ENCODE measurements around the gene STAC2.
A peak's percentile ranks its signal among the peaks of the same experiment; 100 is the strongest.
"Not testable (repeated sequence)": the region's sequence is repeated elsewhere in the genome, so short reads cannot be mapped to it uniquely, and the experiment has no call there.

The STAC2 gene

DNA sequence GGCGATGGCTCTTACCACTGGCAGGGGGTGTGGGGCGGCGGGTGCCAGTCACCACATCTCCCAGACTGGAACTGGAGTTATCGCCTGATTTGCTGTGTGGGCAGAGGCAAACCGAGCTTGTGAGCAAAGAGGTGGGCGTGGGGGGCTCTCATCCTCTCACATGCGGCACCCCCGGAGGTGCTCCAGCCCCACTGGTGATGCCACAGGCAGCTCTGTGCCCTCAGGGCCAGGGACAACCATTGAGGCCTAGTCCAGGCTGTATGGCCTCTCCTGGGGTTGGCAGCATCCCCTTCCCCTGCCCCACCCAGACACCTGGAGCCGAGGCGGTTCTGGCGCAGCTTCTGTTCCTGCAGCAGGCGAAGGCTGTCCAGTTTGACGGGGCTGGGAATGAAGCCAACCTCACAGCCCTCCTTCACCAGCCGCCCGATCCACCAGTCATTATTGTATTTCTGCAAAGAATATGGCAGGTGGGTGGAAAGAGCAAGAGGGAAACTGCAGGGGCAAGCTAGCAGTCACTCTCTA, 39.2 kb downstream of the STAC2 start:
- no peak for DNase-seq

- no peak for DNase-seq
These were observed 42.0 kb downstream of the STAC2 start for GRCh38 chr17:39183720-39184119.

GRCh38 chr17:39183045-39183444, 42.7 kb downstream of the STAC2 start:
- no peak for DNase-seq

DNA sequence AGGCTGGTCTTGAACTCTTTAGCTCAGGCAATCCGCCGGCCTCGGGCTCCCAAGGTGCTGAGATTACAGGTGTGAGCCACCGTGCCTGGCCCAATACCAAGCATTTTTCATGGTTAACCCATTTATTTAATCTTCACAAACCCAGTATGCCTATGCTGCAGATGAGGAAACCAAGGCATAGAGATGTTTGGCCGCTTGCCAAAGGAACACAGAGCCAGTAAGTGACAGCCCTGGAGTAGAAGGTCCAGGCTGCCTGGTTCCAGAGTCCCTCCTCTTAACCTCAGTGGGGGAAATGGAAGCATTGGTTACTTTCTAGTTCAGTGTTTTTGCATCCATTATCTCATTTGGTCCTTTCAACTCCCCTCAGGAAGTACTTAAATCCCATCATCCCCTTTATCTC, 44.4 kb downstream of the STAC2 start:
- no peak for DNase-seq

DNA sequence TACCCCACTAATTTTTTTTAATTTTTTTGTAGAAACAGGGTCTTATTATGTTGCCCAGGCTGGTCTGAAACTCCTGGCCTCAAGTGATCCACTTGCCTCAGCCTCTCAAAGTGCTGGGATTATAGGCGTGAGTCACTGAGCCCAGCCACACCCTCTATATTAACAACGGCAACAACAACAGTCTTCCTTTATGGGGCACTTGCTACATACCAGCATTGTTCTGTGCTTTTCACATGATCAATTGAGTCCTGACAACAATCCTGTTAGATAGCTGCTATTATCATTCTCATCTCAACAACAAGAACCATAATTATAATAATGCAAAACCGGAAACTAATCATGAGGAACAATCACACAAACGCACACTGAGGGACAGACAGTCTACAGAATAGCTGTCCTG, 47.2 kb downstream of the STAC2 start:
- DNase-seq = no peak

- DNase-seq = peak; percentile 18
These were observed 48.5 kb downstream of the STAC2 start for GRCh38 chr17:39177256-39177655.

GRCh38 chr17:39175695-39176093, 50.1 kb downstream of the STAC2 start:
- DNase-seq = no peak

DNA sequence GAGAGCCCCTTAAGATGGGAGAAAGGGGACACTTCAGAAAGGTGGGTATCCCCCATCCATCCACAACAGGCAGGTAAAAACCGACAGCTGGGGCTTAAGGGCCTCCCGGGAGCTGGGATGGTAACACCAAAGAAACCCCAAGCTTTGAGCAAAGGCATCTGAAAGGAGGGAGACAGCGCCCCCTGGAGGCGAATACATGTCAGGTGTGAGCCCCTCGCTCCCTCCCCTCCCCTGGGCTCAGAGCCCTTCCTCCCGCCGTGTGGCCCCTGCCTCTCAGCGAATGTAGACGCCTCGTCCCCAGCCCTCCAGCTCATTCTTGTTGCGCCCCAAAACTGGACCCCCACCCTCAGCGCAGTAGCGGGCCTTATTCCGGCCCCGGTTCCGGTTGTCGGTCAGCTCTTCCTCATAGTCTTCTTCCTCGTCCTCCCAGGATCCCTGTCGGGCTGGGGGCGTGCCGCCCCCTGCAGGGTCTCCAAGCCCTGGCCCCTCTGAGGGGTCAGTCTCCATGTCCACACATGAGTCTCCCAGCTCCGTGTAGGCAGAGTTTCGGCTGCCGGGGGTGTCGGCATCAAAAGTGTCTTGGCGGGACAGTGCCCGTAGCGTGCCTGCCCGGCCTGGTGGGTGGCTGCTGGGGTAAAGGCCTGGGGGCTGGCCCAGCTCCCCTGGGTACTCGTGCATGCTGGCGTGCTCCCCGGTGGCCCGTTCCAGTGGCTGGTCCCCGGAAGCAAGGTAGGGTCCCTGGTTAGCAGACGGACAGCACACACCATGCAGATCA, 50.6 kb downstream of the STAC2 start:
- DNase-seq = peak; percentile 64

DNA sequence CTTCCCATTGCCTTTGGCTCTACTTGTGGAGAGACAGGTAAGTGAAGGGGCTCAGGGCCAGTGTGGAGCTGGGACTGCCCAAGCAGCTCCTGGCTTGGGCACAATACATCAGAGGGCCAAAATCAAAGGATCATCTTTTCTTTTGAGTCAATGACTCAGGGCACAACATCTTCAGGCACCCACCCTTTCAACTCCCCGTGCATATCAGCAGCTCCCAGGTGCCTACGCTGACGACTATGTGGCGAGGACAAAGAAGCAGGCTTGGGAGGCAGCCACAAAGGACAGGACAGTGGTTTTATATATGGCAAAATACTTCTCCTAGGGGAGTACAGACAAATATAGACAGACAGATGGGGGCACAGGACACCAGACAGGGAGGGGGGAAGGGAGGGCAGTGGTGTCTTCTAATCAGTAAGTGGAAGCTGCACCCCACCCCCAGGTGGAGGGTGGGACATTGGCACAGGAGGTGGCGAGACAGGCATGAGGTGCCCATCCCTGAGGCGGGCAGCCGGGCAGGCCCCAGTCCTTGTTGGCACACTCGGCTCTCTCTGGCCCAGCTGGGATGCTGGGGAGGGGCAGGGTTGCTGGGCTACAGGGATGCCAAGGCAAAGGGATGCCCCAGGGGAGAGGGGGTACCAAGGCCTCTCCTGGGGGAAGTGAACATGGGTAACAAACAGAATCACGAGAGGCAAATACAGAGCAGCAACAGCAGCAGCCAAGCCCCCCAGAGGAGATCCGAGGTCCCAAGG, 52.0 kb downstream of the STAC2 start:
- DNase-seq = no peak

DNA sequence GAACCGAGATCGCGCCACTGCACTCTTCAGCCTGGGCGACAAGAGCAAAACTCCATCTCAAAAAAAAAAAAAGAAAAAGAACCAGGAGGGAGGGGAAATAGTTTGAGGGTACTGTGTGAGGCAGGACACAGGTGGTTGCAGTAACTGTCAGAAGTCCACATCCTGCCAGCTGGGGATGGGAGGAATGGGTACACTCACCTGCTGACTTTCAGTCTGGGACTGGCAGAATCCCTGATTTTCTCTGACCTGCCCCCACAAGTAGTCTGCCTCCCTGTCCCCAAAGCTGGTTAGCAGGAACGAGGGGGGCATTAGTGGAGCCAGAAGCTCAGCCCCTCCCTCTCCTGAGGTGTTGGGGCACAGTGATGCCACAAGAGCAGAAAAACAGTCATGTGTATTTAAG, 52.7 kb downstream of the STAC2 start:
- no peak for DNase-seq

GRCh38 chr17:39171933-39172332, 53.8 kb downstream of the STAC2 start:
- DNase-seq = no peak

DNA sequence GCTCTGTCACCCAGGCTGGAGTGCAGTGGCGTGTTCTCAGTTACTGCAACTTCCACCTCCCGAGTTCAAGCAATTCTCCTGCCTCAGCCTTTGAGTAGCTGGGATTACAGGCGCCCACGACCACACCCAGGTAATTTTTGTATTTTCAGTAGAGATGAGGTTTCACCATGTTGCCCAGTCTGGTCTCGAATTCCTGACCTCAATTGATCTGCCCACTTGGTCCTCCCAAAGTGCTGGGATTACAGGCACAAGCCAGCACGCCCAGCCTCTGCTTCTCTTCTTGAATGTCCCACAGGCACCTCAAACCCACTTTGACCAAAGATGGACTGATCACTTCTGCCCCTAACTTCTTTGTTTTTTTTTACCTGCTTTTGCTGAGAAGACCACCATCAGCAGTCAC, 55.2 kb downstream of the STAC2 start:
- no peak for DNase-seq

- no peak for DNase-seq
These were observed 55.6 kb downstream of the STAC2 start for GRCh38 chr17:39170109-39170508.

GRCh38 chr17:39169518-39169917, 56.2 kb downstream of the STAC2 start:
- DNase-seq = no peak

DNA sequence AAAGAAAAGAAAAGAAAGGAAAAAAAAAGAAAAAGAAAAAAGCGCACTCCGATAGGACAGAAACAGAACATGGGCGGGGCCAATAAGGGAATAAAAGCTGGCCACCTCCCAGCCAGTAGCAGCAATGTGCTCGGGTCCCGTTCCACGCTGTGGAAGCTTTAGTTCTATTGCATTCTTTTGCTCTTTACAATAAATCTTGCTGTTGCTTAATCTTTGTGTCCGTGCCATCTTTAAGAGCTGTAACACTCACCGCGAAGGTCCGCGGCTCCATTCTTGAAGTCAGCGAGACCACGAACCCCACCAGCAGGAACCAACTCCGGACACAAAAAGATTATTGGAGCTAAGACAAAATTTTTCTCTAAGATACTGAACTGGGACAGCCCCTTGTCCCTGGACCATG, 56.6 kb downstream of the STAC2 start:
- DNase-seq = no peak

DNA sequence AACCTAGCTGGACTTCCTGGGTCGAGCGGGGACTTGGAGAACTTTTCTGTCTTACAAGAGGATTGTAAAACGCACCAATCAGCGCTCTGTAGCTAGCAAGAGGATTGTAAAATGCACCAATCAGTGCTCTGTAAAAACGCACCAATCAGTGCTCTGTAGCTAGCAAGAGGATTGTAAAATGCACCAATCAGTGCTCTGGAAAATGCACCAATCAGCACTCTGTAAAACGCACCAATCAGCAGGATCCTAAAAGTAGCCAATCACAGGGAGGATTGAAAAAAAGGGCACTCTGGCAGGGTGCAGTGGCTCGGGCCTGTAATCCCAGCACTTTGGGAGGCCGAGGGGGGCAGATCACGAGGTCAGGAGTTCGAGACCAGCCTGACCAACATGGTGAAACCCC, 57.2 kb downstream of the STAC2 start:
- DNase-seq = not testable (repeated sequence)

DNA sequence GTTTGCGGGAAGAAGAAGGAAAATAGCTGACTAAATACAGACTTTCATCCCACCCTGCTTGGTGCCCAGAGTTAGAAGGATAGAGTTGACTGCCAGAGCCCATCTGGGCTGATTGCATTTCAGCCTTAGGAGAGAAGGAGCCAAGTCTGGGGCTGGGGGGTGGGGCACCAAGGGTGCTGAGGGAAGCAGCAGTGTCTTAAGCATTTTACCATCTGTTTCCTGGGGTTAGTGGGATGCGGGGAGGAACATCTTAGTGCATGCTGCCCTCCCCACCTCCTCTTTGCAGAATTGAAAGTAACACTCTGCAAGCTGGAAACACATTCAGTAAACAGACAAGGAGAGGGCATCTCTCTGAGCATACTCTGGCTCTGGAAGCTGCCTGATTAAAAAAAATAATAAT, 58.3 kb downstream of the STAC2 start:
- no peak for DNase-seq

DNA sequence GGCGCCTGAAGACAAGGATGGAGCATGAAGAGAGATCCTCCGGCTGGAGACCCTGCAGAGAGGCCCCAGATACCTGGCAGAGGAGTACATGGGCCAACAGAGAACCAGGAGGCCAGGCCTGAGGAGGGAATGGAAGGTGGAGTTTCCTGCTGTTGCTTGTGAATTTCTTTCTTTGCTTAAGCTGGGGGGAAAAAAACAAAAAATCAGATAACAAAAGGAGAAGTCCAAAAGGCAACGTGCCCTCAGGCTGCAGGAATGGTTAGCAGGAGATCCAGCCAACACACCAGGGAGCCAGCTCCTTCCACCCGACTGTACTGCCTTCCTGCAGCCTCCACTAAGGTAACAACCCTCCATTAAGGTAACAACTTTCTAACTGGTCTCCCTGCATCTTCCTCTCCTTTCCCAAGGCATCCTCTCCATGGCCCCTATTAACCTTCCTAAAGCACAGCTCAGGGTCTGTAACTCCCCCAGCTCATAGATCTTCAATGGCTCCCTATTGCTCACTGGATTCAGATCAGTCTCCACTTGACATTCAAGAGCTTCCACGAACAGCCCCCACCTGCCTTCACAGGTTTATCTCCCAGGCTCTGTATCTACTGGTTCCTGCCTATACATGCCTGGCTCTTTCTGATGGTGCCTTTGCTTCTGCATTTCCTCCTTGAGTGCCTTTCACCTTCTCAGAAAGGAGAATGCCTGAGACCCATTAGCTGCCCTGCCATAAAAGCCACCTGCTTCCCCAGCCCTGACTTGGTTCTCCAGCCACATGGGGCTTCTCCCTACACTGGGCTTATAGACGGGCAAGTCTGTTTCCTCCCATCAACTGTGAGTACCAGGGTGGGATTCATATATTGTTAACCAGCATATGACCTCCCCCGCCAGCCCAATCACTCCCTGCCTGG, 59.1 kb downstream of the STAC2 start:
- no peak for DNase-seq

DNA sequence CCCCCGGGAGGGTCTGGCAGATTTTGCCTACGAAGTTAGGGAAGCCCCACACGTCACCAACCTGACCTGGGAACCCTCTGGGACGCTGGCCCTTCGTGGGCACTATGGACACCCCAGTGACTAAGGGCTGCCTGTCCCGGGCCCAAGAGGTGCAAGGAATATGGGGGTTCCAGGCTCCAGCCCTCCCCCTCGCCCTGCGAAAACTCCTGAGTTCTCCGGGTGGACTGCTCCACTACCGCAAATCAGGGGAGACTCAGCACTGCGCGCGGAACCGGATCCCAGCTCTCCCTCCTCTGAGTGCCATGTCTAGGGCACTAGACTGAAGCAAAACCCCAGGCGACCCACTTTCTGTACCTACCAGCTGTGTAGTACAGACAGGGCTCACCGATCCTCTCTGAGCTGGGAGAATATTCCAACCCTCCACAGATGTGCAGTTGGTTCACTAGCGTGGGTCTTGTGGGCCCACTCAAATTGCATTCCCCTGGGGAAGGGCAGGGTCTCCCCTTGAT, 59.9 kb downstream of the STAC2 start, which contains the start of gene ARL5C:
ARL5C (minus strand) TSS at position 321 of the 509 bp plus-strand sequence. CDS start 401 bp downstream, outside the sequence.
- DNase-seq = no peak

GRCh38 chr17:39165178-39165840, 60.4 kb downstream of the STAC2 start:
- DNase-seq = no peak

GRCh38 chr17:39164675-39165143, 61.0 kb downstream of the STAC2 start:
- peak; percentile 91 for DNase-seq

DNA sequence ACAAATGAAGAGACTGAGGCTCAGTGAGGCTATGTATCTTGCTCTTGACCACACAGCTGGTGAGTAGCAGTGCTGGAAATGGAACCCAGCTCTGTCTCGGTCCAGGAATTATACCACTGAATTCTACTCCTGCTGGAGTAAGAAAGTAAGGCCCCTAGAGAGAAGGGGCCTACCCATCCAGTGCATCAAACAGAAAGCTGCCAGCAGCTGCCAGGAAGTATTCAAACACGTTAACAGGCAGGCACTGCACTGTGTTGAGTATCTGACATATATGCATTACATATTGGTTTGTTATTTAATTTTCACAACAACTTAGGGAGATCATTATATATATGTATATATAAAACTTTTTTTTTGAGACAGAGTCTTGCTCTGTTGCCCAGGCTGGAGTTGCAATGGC, 63.8 kb downstream of the STAC2 start:
- DNase-seq = no peak

All from fibroblast of upper back skin (primary cell).